Skeletal muscle tissue (tissue), 4 donors: ENCODE results near the gene PDPK1. TPM values are rescaled to one million over a fixed set of nuclear protein-coding genes. Genes with fewer than 3 reads are reported as not detected.
"Not testable (repeated sequence)": the region's sequence is repeated elsewhere in the genome, so short reads cannot be mapped to it uniquely, and the experiment has no call there.

Experiments used
- H3K27ac ChIP-seq: one replicate; pipeline ENCODE4 v1.7.0; 2013; ENCODE audit warnings: mild to moderate bottlenecking, low read depth, low read length, inconsistent platforms
- H3K27me3 ChIP-seq, 3 donors: one replicate each; pipeline ENCODE4 v1.7.0; 2013; ENCODE audit warnings: low read length in 3 of 3; ENCODE audit not compliant: control insufficient read depth in 3 of 3, insufficient read depth in 3 of 3
- H3K36me3 ChIP-seq, 3 donors: one replicate each; pipeline ENCODE4 v1.7.0; 2013; ENCODE audit warnings: low read length in 3 of 3; ENCODE audit not compliant: control insufficient read depth in 3 of 3, insufficient read depth in 3 of 3
- H3K4me1 ChIP-seq, 3 donors: one replicate each; pipeline ENCODE4 v1.7.0; 2013; ENCODE audit warnings: low read length in 3 of 3, mild to moderate bottlenecking in 3 of 3; ENCODE audit not compliant: control insufficient read depth in 3 of 3, insufficient read depth in 3 of 3
- H3K4me3 ChIP-seq, 3 donors: one replicate each; pipeline ENCODE4 v1.7.0; 2013; ENCODE audit warnings: low read length in 3 of 3
- H3K9ac ChIP-seq, 3 donors: one replicate each; pipeline ENCODE4 v1.7.0; 2013; ENCODE audit warnings: low read length in 3 of 3, mild to moderate bottlenecking in 3 of 3, moderate library complexity in 2 of 3, low read depth in 1 of 3
- H3K9me3 ChIP-seq, 3 donors: one replicate each; pipeline ENCODE4 v1.7.0; 2013; ENCODE audit warnings: low read length in 3 of 3; ENCODE audit not compliant: control insufficient read depth in 3 of 3
- total RNA-seq: library from RNA; depleted of rRNA; stranded (reverse); fragments of >200 nt; gene quantifications from one replicate; pipeline ENCODE4 v1.2.3, GENCODE V29; 2014
- donor health status: Osteomylitis.

PDPK1 gene
- total RNA-seq, 1 donor from 2014 or later = 18.3 TPM

GRCh38 chr16:2609827-2610470 is 72.1 kb downstream of the PDPK1 start:
- Histone ChIP-seq H3K9ac (peak overlapping the region in 2 of 3 donors; percentile 10 to 16), H3K4me1 (peaks cover 5 to 9% (median 5%) of the 10 kb centered on the region in 3 donors), H3K9me3 (no peaks in the 10 kb centered on the region), H3K27ac (no peak overlapping the region), H3K36me3 (peaks cover 10 to 13% (median 10%) of the 10 kb centered on the region in 3 donors), H3K4me3 (no peak overlapping the region), H3K27me3 (no peaks in the 10 kb centered on the region)

GRCh38 chr16:2610781-2611498 is 73.1 kb downstream of the PDPK1 start:
- Histone ChIP-seq H3K9ac (no peak overlapping the region), H3K27me3 (no peaks in the 10 kb centered on the region), H3K4me1 (peaks cover 5 to 9% (median 5%) of the 10 kb centered on the region in 3 donors), H3K9me3 (no peaks in the 10 kb centered on the region), H3K36me3 (peaks cover 11 to 15% (median 12%) of the 10 kb centered on the region in 3 donors), H3K4me3 (no peak overlapping the region), H3K27ac (no peak overlapping the region)

GRCh38 chr16:2611499-2611862 is 73.7 kb downstream of the PDPK1 start:
- Histone ChIP-seq H3K9me3 (no peaks in the 10 kb centered on the region), H3K27me3 (no peaks in the 10 kb centered on the region), H3K9ac (no peak overlapping the region), H3K4me3 (no peak overlapping the region), H3K27ac (no peak overlapping the region), H3K4me1 (peaks cover 5 to 9% (median 5%) of the 10 kb centered on the region in 3 donors), H3K36me3 (peaks cover 11 to 15% (median 12%) of the 10 kb centered on the region in 3 donors)

GRCh38 chr16:2611877-2612276 is 74.1 kb downstream of the PDPK1 start:
- H3K4me1 ChIP-seq, H3K9ac ChIP-seq, H3K9me3 ChIP-seq, H3K27ac ChIP-seq, H3K4me3 ChIP-seq, H3K27me3 ChIP-seq: not testable (repeated sequence)
- H3K36me3 ChIP-seq = peaks cover 11 to 15% (median 12%) of the 10 kb centered on the region in 3 donors

GRCh38 chr16:2613251-2613650 is 75.4 kb downstream of the PDPK1 start:
- not testable (repeated sequence) for H3K27ac ChIP-seq, H3K4me3 ChIP-seq, H3K9me3 ChIP-seq, H3K4me1 ChIP-seq, H3K9ac ChIP-seq, H3K27me3 ChIP-seq
- peaks cover 11 to 15% (median 12%) of the 10 kb centered on the region in 3 donors for H3K36me3 ChIP-seq

GRCh38 chr16:2614761-2615191 is 77.0 kb downstream of the PDPK1 start:
- Histone ChIP-seq H3K27ac (no peak overlapping the region), H3K9me3 (no peaks in the 10 kb centered on the region), H3K27me3 (no peaks in the 10 kb centered on the region), H3K4me3 (no peak overlapping the region), H3K9ac (no peak overlapping the region), H3K4me1 (peaks cover 3 to 4% (median 4%) of the 10 kb centered on the region in 3 donors), H3K36me3 (peaks cover 11 to 15% (median 12%) of the 10 kb centered on the region in 3 donors)

GRCh38 chr16:2618964-2619363 is 81.1 kb downstream of the PDPK1 start:
- H3K27ac ChIP-seq, H3K9ac ChIP-seq, H3K4me1 ChIP-seq, H3K36me3 ChIP-seq, H3K9me3 ChIP-seq, H3K4me3 ChIP-seq, H3K27me3 ChIP-seq: not testable (repeated sequence)

- H3K36me3 ChIP-seq, H3K27me3 ChIP-seq, H3K9me3 ChIP-seq, H3K4me1 ChIP-seq, H3K4me3 ChIP-seq, H3K27ac ChIP-seq, H3K9ac ChIP-seq: not testable (repeated sequence)
Measured at GRCh38 chr16:2619628-2620027, 81.8 kb downstream of the PDPK1 start.

GRCh38 chr16:2620870-2621269 is 83.0 kb downstream of the PDPK1 start:
- H3K9me3 ChIP-seq, H3K27me3 ChIP-seq, H3K4me3 ChIP-seq, H3K27ac ChIP-seq, H3K36me3 ChIP-seq, H3K4me1 ChIP-seq, H3K9ac ChIP-seq: not testable (repeated sequence)

- not testable (repeated sequence) for H3K9ac ChIP-seq, H3K36me3 ChIP-seq, H3K27me3 ChIP-seq, H3K4me1 ChIP-seq, H3K9me3 ChIP-seq, H3K27ac ChIP-seq, H3K4me3 ChIP-seq
Measured at GRCh38 chr16:2621395-2621794, 83.6 kb downstream of the PDPK1 start.
